PC-3 (cell line): Measurements from ENCODE around the gene FMNL2. TPM values are rescaled to one million over a fixed set of nuclear protein-coding genes. Genes with fewer than 3 reads are reported as not detected.

Experiments used
- ATAC-seq: fragments of 200-7000 bp; cut with Tn5 transposase; 2 replicates; pipeline ENCODE4 v1.9.1; 2020; ENCODE audit warnings: mild to moderate bottlenecking, moderate library complexity
- BruUV-seq: library from RNA; stranded (reverse); fragments of 400-500 nt; replicated peaks from 2 replicates; lab custom pipeline; 2021; lab: Mats Ljungman, UMichigan
- CTCF ChIA-PET: fragments of 300-600 bp; sonication (Branson Sonifier 250); formaldehyde crosslinking; loops from one replicate; lab custom pipeline; 2022; ENCODE audit warnings: antibody characterized with exemption; lab: Charles Lee
- POLR2A ChIA-PET: fragments of 300-600 bp; sonication (Branson Sonifier 250); formaldehyde crosslinking; loops from one replicate; lab custom pipeline; 2022; ENCODE audit warnings: antibody characterized with exemption; ENCODE audit not compliant: unreplicated experiment; lab: Charles Lee
- DNase-seq: peaks from one replicate; pipeline ENCODE4 v3.0.0-alpha.2; 2015
- H2AFZ ChIP-seq: fragments of 300-600 bp; sonication (generic); 2 replicates; pipeline ENCODE4 v1.6.0; 2016; ENCODE audit warnings: antibody characterized with exemption, low read length
- H3F3A ChIP-seq: fragments of 300-600 bp; sonication (generic); one replicate; pipeline ENCODE4 v1.6.0; 2017; ENCODE audit warnings: antibody characterized with exemption, low read length, control low read depth, mild to moderate bottlenecking; ENCODE audit not compliant: unreplicated experiment
- H3K27ac ChIP-seq: fragments of 300-600 bp; sonication (generic); 2 replicates; pipeline ENCODE4 v1.5.1; 2016; ENCODE audit warnings: mild to moderate bottlenecking, low read length
- H3K27me3 ChIP-seq: fragments of 300-600 bp; sonication (generic); 2 replicates; pipeline ENCODE4 v1.6.1; 2016; ENCODE audit warnings: low read length, mixed read lengths
- H3K36me3 ChIP-seq: fragments of 300-600 bp; sonication (generic); 2 replicates; pipeline ENCODE4 v1.6.1; 2016; ENCODE audit warnings: low read depth, mixed run types, low read length, mixed read lengths
- H3K4me1 ChIP-seq: fragments of 300-600 bp; sonication (generic); 2 replicates; pipeline ENCODE4 v1.5.1; 2016; ENCODE audit warnings: low read length; ENCODE audit not compliant: insufficient read depth
- H3K4me2 ChIP-seq: fragments of 300-600 bp; sonication (generic); 2 replicates; pipeline ENCODE4 v1.6.0; 2016; ENCODE audit warnings: low read length
- H3K4me3 ChIP-seq: fragments of 300-600 bp; sonication (generic); 2 replicates; pipeline ENCODE4 v1.5.1; 2016; ENCODE audit warnings: mild to moderate bottlenecking, low read length, mixed read lengths
- H3K79me2 ChIP-seq: fragments of 300-600 bp; sonication (generic); 2 replicates; pipeline ENCODE4 v1.6.1; 2017; ENCODE audit warnings: low read length, mixed read lengths
- H3K9ac ChIP-seq: fragments of 300-600 bp; sonication (generic); 2 replicates; pipeline ENCODE4 v1.6.0; 2016; ENCODE audit warnings: mild to moderate bottlenecking, low read length
- H3K9me2 ChIP-seq: fragments of 300-600 bp; sonication (generic); replicated peaks from 2 replicates; pipeline ENCODE4 v1.6.1; 2016; ENCODE audit warnings: mixed run types, low read length, mixed read lengths
- H3K9me3 ChIP-seq: fragments of 300-600 bp; sonication (generic); 2 replicates; pipeline ENCODE4 v1.6.1; 2016; ENCODE audit warnings: low read length, mixed read lengths
- H4K20me1 ChIP-seq: fragments of 300-600 bp; sonication (generic); 2 replicates; pipeline ENCODE4 v1.6.1; 2016; ENCODE audit warnings: low read length, mixed read lengths
- EZH2 ChIP-seq: fragments of 300-600 bp; sonication (generic); IDR thresholded peaks from one replicate; pipeline ENCODE4 v1.6.1; 2017; ENCODE audit warnings: antibody characterized with exemption, mild to moderate bottlenecking, low read length; ENCODE audit not compliant: unreplicated experiment
- EZH2phosphoT487 ChIP-seq: fragments of 300-600 bp; sonication (generic); IDR thresholded peaks from 2 replicates; pipeline ENCODE4 v1.6.1; 2018; ENCODE audit warnings: mild to moderate bottlenecking, antibody characterized with exemption, low read length, borderline replicate concordance
- intact Hi-C: fragments of 100-400 bp; cut with micrococcal nuclease; formaldehyde crosslinking; loops from 2 replicates; pipeline ENCODE4 v1.9.0; 2023
- total RNA-seq: library from RNA; depleted of rRNA; stranded (reverse); fragments of >200 nt; gene quantifications from 2 replicates; pipeline ENCODE4 v1.2.3, GENCODE V29; 2014
- TF ChIP-seq, protein P1 (sequence below): fragments of 300-600 bp; sonication (generic); conservative IDR thresholded peaks from 2 replicates; pipeline ENCODE4 v1.5.1; 2017; ENCODE audit warnings: antibody characterized with exemption, low read depth, mild to moderate bottlenecking, low read length

Gene FMNL2
- total RNA-seq, 1 experiment from 2014 or later: 15.8 TPM

DNA sequence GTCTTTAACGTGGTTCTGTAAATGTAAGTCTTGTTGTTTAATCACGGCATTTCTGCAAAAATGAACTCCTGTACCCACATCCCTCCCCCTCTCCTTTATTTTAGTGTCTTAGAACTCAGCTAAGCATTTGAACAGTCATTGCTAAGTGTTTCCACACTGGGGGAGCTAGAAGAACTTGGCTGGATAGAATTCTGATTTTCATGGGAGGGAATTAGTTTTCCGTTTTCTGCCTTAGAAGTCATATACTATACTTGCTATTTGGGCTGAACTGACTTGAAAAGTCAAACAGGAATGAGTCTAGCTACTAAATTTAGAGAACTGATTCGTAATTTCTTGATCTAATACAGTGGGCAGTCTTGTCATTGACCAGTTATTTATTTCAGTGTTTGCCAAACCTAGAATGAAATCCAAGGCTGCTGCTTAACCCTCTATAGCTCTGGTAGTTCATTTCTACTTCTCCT is 61.1 kb downstream of the FMNL2 start:
- POLR2A ChIA-PET: no interaction called here
- no peak overlapping the region for H3K9ac ChIP-seq

DNA sequence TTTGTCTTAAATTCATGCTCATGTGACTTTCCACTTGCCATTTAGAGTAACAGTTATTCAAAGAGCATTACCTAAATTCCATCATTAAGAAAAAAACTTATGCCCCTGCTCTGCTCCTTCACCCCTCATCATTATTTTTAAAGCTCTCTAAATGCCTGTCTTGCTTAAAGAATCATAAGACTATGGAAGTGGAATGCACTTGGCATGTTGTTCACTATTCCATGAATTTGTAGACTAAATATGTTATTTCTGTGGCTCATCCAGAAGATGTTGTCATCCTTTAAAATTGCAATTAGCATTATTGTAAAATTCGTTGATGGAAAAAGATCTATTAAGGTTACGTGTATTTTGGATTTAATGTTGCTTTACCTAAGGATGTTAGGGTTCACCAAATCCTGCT is 61.8 kb downstream of the FMNL2 start:
- Histone ChIP-seq H3K4me1 (peaks cover 5% of the 10 kb centered on the region; the same call in 1 of the 2 replicates), H3K4me3 (no peak overlapping the region), H3K27ac (no peak overlapping the region), H3K9me2 (no peaks in the 10 kb centered on the region), H3K36me3 (no peaks in the 10 kb centered on the region), H3K9me3 (no peaks in the 10 kb centered on the region), H3K4me2 (no peak overlapping the region), H4K20me1 (peaks cover 5% of the 10 kb centered on the region; the same call in 1 of the 2 replicates), H2AFZ (no peak overlapping the region), H3K79me2 (peaks cover 38% of the 10 kb centered on the region), H3F3A (no peaks in the 10 kb centered on the region), H3K27me3 (no peaks in the 10 kb centered on the region), H3K9ac (no peak overlapping the region)
- BruUV-seq: no TSS peak
- TF ChIP-seq, protein P1, sequence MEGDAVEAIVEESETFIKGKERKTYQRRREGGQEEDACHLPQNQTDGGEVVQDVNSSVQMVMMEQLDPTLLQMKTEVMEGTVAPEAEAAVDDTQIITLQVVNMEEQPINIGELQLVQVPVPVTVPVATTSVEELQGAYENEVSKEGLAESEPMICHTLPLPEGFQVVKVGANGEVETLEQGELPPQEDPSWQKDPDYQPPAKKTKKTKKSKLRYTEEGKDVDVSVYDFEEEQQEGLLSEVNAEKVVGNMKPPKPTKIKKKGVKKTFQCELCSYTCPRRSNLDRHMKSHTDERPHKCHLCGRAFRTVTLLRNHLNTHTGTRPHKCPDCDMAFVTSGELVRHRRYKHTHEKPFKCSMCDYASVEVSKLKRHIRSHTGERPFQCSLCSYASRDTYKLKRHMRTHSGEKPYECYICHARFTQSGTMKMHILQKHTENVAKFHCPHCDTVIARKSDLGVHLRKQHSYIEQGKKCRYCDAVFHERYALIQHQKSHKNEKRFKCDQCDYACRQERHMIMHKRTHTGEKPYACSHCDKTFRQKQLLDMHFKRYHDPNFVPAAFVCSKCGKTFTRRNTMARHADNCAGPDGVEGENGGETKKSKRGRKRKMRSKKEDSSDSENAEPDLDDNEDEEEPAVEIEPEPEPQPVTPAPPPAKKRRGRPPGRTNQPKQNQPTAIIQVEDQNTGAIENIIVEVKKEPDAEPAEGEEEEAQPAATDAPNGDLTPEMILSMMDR: no peak
- TF ChIP-seq EZH2phosphoT487 (no peak), EZH2 (no peak)
- ATAC-seq: no peak
- DNase-seq: no peak
- ChIA-PET POLR2A (no interaction called here), CTCF (no interaction called here)
- intact Hi-C loops: no loop called here

More for the DNA sequence above, 61.1 kb downstream of the FMNL2 start:
- ATAC-seq (no peak), DNase-seq (no peak)
- peaks cover 5% of the 10 kb centered on the region; the same call in 1 of the 2 replicates for H4K20me1 ChIP-seq
- H3K4me3 ChIP-seq: no peak overlapping the region
- no peaks in the 10 kb centered on the region for H3K9me2 ChIP-seq
- H3K79me2 ChIP-seq: peaks cover 36% of the 10 kb centered on the region
- TF ChIP-seq EZH2: no peak
- no peak for TF ChIP-seq EZH2phosphoT487
- TF ChIP-seq, protein P1: no peak
- CTCF ChIA-PET: no interaction called here
- H3K27me3 ChIP-seq: no peaks in the 10 kb centered on the region
- no peak overlapping the region for H2AFZ ChIP-seq
- H3K4me2 ChIP-seq: no peak overlapping the region
- no peaks in the 10 kb centered on the region for H3K9me3 ChIP-seq
- H3K4me1 ChIP-seq: peaks cover 5% of the 10 kb centered on the region; the same call in 1 of the 2 replicates
- H3F3A ChIP-seq: no peaks in the 10 kb centered on the region
- intact Hi-C loops: no loop called here
- BruUV-seq: no TSS peak
- H3K27ac ChIP-seq: no peak overlapping the region
- H3K36me3 ChIP-seq: no peaks in the 10 kb centered on the region

DNA sequence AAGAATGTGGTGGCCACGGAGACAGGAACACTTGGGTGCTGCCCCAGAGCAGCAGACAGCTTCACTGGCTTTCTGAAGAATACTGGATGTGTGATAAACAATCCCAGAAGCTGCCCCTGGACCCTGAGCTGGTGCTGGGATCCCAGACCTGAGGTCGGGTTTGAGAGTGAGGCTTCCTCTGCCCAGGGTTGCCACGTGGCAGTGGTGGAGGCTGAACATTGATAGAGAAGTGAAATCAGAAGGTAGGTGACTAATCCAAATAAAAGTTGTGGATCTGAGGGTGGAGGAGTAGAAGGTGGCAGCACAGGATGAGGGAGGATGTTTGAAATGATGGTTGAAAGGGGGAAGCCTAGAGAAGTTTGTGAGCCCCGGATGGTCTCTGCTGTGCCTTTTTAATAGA is 64.0 kb downstream of the FMNL2 start:
- intact Hi-C loops: no loop called here
- H3K27me3 ChIP-seq: no peaks in the 10 kb centered on the region
- ATAC-seq (peak; percentile 46; the same call in 1 of the 2 replicates), DNase-seq (no peak)
- ChIA-PET CTCF (no interaction called here), POLR2A (no interaction called here)
- no TSS peak for BruUV-seq
- no peaks in the 10 kb centered on the region for H3K36me3 ChIP-seq
- H3K79me2 ChIP-seq: peaks cover 53% of the 10 kb centered on the region
- H2AFZ ChIP-seq: no peak overlapping the region
- no peak overlapping the region for H3K4me3 ChIP-seq
- no peak overlapping the region for H3K27ac ChIP-seq
- no peaks in the 10 kb centered on the region for H3F3A ChIP-seq
- no peak overlapping the region for H3K4me2 ChIP-seq
- H3K9ac ChIP-seq: no peak overlapping the region
- no peaks in the 10 kb centered on the region for H3K9me3 ChIP-seq
- H3K4me1 ChIP-seq: peaks cover 5% of the 10 kb centered on the region; the same call in 1 of the 2 replicates
- no peaks in the 10 kb centered on the region for H3K9me2 ChIP-seq
- no peak for TF ChIP-seq EZH2
- TF ChIP-seq, protein P1: no peak
- TF ChIP-seq EZH2phosphoT487: no peak
- peaks cover 5% of the 10 kb centered on the region; the same call in 1 of the 2 replicates for H4K20me1 ChIP-seq
